HS-27A (cell line): Measurements from ENCODE around the gene GPR17.

ENCODE experiments used
- DNase-seq: peaks from one replicate; pipeline ENCODE4 v3.0.0-alpha.2; 2012; ENCODE audit warnings: low read depth, missing footprints

The GPR17 gene

DNA sequence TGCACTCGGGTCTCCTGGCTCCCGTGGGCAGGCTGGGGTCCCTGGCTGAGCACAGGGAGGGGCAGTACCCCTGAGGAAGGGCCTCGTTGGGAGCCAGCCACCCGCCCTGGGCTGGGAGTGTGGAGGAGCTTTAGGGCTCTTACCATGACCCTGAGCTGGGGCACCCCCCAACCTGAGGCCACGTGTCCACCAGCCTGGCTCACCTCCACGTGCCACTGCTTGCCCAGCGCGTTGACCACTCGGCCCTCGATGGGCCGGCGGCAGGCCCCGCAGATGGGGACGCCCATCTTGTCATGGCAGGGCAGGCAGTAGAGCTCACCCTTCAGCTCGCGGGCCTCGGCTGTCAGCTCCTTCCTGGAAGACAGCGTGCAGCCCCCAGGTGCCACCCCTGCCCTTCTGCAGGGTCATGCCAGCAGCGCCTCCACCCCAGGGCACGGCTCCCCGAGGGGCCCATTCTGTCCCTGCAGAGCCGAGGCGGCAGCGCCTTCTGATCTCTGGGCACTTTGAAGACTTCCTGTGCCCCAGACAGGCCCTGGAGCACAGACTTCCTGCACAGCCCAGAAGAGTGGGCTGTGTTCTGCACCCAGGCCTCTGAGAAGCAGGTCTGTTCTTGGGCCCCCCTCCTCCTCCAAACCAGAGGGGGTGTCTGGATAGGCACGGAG is 4.0 kb upstream of the GPR17 start:
- no peak for DNase-seq

DNA sequence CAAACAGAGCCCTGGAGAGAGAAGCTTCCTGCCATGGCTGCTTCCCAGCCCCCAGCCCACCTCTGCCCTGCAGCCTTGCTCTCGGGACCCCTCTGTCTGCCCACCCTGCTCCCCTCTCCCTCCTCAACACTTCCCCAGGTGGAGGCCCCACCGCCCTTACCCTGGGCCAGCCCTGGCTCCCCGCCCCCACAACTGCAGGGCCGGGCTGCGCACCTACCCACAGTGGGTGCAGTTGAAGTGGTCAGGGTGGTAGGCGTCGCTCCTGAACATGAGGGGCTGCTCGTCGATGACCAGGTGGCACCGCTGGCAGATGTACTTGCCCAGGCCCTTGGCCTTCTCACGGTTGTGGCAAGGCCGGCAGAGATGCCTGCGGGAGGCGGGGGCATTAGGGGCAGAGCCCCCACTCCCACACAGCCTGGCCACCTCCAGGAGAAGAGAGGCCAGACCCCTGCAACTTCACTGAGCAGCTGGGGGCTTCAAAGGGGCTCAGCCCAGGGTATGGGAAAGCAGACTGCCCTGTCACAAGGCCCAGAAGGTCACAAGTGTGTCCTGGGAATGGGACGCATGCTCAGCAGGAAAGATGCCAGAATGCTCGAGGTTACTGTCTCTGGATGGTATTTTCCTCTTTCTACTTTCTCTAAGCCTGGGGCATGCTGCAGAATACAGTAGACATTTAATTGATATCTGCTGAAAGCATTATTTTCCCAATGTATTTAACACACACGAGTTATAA is 3.1 kb upstream of the GPR17 start:
- DNase-seq: no peak

DNA sequence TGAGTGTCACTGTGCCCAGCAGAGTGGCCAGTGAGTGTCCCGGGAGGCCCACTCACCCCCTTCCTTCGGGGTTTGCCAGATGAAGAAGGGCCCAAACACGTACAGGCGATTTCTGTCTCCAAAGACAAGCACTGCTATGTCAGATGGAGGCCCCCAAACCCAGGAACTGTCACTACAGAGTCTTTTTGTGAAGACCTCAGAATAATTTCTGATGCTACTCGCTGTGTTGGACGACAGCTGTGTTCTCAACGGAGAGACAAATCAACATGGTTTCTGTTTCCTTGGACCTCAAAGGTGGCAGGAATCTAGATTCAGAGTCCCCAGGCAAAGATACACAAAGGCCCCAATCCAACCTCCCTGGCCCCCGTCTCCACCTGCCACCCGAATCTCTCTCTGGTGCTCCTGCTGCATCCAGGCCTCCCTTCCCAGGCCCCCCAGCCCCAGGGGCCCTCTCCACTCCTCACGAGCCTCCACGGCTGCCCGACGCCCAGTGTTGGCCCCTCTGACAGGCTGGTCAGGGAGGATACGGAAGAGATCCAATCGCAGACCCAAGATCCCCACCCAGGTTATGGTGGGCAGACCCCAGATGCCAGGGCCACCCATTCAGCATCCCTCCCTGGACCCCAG is 2.4 kb upstream of the GPR17 start:
- DNase-seq: no peak

DNA sequence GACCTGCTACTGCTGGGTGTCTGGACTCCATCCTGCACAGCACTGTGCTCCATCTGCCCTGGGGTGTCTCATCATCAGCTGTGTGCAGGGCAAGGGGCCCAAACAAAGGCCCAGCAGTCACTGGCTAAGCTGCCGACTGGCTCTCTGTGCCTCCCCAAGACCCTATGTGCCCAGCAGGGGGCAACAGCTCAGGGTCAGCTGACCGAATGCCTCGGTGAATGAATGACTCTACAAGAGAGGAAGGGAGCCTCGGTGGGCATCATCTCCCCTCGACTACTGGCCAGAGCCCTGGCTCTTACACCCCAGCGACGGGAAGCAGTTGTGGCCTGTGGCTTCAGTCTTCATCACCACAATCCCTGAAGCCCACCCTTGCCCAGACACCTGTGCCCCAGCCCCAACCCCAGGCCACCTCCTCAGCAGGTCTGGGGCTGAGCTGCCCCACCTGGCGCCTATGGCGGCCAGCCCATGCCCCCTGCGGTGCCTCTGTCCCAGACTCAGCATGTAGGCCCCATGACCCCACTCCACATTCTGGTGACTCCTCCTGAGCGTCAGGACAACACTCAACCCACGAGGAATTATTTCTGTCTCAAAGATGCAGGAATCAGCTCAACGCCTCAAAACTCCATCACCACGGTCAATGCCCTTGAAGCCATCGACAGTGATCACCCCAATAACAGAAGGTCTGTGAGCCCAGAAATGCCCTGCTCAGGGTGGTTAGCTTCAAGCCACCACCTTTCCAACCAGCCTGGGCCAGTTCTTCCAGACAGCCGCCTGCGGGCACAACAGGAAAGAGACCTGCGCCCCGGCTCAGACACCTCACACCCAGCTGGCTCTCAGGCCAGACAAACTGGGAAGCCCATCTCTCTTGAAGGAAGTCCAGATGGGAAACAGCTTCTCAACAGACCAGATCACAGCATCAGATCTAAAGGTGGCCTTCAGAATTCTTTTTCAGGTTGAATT is 1.6 kb upstream of the GPR17 start:
- no peak for DNase-seq

DNA sequence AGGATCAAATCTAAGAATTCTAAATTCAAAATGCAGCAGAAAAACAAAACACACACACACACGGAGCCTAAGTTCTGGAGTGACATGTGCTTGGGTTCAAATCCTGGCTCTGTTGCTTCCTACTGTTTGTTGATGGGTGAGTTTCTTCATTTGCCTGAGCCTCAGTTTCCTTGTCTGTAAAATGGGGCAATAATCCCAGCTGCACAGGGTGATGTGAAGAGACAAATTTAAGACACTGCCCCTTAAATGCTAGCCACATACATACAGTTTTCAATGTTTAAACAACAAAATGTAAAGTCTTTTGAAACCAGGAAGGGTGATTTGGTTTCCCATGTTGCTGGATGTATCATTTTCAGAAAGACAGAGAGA is 943 bp upstream of the GPR17 start:
- DNase-seq: no peak

DNA sequence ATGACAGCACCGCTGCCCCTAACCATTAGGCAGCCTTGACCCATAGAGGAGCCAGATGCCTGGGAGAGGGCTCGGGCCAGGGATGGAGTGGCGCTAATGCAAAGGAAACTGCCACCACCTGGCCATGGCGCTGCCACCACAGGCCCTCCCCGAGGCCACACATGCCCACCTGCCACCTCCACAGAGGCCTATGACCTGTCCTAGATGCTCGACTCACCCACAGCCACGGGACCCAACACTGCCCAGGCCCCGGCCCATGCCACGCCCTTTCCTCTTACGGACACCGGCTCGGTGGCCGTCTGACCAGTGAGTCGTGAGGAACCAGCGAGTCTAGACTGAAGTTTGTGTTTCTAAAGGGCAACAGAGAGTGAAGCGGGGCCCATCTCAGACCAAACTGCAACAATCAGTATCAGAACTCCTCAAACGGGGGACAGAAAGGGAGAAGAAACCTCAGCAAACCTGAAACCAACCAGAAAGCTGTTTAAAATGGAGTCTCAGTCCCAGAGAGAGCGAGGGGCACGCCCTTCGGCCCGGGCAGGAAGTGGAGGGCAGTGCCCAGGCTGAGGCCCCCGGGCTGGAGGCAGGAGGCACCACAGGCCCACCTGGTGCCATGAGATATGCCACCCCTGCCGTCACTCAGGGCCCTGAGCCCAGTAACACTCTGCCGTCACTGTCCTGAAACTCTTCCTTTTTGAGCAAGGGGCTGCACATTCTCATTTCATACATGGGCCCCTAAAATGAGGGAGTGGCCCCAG is 711 bp downstream of the GPR17 start:
- DNase-seq: no peak

DNA sequence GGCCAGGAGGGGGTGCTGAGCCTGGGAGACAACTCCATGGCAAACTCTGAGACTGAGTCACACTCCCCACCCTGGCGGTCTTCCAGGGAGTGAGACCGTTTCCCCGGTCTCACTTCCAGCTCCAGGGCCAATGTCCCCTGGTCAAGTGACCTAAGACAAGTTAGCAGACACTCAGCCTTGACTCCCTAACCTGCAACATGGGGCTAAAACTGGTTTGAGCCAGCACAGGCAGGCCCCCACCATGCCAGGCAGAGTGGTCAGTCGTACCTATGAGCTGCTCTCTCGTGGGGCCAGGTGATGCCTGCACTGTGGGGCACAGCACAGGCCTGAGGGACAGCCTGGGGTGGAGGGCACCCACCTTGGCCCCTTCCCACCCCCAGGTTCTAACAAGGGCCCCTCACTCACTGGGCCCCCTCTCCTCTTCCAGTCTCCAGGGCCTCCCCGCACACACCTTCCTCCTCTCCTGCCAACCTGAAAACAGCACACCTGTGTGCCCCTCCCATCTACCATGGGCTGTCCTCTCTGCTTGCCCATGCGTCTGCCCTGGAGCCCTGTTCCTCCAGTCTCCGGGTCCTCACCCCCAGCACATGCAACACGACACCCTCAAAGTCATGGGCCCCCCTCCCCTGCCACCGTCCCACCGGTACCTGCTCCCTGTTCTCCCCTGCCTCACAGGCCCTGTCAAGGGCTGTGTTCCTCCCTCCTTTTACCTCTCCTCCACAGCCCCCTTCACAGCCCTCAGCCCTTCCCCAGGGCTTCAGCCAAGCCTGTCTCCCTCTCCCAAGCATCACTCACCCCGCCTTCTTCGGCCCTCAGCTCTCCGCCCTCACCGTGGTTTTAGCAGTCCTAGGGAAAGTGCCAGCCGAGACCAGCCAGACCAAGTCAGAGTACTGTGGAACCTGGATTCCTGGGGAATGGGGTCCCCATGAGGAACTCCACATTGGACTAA is 1.6 kb downstream of the GPR17 start:
- DNase-seq: peak; percentile 94

DNA sequence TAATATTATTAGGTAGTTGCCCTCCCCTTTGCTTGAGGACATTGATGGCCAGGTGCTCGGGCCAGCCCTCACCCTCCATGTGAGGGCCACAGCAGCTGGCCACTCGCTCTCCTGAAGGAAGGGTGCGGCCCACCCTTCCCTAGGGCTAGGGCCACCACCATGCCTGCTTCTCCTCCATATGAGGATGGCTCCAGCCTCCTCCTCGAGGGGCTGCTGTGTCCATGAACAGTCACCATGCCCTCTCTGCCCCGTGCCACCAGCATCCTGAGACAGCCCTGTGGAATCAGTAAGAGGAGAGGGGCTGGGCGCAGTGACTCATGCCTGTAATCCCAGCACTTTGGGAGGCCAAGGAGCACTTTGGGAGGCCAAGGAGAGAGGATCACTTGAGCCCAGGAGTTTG is 2.4 kb downstream of the GPR17 start:
- DNase-seq: no peak

DNA sequence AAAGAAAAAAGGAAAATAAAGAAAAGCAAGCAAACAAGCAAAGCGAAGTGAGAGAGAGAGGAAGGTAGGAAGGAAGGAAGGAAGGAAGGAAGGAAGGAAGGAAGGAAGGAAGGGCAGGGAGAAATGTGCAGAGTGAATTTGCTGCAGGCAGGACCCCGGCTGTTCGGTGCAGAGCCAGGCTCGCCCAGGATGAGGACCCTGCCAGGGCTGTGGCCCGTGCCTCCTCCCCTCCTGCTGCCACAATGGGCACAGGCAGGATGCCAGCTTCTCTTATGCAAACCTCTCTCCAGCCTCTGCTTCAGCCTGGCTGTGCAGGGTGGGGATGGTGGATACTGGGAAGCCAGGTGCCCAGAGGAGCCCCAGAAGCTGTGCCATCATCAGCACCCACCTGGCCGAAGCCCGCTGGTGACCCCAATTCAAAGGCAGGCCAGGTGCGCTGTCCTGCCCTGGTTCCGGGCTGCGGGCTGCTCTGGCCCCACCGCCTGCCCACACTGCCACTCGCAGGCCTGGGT is 3.2 kb downstream of the GPR17 start:
- no peak for DNase-seq

DNA sequence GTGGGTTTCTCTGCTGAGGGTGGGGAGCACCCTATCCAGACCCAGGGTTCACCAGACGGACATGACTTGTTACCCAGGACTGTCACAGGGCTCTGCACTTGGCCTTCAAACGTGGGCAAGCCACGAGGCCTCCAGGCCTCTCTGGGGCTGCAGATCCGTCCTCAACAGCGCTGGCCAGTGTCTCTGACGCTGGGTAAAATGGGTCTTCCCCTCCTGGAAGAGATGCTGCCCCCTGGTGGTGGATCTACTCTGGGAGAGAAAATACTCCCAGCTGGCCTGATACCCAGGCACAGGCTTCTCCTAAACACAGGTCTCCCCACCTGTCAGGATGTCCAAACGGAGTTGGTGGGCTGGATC is 3.7 kb downstream of the GPR17 start:
- peak; percentile 82 for DNase-seq

DNA sequence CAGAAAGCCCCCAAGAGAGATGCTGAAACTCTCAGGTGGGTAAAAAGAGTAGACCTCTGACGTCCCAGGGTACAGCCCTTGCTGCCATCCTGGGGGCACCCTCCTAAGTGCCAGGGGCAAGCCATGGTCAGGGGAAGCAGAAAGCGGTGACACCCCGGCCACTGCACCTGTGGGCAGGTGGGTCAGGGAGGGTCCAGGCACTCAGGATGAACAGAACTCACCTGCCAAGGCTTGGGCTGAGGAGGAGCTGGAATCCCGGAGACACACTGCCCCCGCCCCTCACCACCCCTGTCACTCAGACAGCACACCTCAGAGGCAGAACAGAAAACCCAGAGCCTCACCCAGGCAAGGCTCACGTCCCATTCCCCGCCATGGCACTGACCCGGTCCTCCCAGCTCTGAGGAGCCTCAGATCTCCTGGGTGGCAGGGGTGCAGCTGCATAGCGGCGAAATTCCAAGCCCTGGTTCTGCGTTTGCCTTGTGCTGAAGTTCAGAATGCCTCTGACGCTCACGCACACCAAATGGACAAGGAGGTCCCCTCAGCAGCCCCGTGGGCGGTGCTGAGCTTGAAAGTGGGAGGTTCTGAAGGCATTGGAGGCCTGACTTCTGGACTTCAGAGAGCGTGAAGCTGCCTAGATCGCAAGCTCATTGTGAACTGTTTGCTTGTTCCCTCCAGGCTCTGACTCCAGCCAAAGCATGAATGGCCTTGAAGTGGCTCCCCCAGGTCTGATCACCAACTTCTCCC is 4.3 kb downstream of the GPR17 start:
- no peak for DNase-seq

DNA sequence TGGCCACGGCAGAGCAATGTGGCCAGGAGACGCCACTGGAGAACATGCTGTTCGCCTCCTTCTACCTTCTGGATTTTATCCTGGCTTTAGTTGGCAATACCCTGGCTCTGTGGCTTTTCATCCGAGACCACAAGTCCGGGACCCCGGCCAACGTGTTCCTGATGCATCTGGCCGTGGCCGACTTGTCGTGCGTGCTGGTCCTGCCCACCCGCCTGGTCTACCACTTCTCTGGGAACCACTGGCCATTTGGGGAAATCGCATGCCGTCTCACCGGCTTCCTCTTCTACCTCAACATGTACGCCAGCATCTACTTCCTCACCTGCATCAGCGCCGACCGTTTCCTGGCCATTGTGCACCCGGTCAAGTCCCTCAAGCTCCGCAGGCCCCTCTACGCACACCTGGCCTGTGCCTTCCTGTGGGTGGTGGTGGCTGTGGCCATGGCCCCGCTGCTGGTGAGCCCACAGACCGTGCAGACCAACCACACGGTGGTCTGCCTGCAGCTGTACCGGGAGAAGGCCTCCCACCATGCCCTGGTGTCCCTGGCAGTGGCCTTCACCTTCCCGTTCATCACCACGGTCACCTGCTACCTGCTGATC is 4.9 kb downstream of the GPR17 start:
- no peak for DNase-seq

DNA sequence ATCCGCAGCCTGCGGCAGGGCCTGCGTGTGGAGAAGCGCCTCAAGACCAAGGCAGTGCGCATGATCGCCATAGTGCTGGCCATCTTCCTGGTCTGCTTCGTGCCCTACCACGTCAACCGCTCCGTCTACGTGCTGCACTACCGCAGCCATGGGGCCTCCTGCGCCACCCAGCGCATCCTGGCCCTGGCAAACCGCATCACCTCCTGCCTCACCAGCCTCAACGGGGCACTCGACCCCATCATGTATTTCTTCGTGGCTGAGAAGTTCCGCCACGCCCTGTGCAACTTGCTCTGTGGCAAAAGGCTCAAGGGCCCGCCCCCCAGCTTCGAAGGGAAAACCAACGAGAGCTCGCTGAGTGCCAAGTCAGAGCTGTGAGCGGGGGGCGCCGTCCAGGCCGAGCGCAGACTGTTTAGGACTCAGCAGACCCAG is 5.4 kb downstream of the GPR17 start:
- no peak for DNase-seq

DNA sequence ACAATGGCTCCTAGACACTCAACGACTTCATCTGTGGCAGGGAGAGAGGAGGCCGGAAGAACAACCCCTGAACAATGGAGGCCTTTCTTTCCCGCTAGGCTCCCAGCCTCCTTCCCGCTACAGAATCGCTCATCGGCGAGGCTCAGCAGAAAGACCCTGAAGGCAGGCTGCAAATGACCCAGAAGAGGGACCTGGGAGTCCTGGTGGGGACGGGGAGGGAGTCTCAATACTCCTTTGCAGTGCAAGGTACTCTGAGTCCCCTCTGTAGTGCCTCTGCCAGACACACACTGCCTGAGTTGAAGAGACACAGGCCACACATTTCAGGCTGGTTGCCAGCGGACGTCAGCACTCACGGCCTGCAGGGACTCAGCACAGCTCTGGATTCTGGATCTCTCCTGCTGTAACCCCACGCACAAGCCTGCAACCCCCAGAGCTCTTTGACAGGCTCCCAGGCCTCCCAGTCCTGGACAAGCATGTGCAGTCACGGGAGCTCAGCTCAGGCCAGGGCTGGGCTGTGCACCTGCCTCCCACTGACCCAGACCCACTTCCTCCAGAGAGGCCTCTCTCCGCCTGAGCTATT is 6.1 kb downstream of the GPR17 start:
- no peak for DNase-seq

DNA sequence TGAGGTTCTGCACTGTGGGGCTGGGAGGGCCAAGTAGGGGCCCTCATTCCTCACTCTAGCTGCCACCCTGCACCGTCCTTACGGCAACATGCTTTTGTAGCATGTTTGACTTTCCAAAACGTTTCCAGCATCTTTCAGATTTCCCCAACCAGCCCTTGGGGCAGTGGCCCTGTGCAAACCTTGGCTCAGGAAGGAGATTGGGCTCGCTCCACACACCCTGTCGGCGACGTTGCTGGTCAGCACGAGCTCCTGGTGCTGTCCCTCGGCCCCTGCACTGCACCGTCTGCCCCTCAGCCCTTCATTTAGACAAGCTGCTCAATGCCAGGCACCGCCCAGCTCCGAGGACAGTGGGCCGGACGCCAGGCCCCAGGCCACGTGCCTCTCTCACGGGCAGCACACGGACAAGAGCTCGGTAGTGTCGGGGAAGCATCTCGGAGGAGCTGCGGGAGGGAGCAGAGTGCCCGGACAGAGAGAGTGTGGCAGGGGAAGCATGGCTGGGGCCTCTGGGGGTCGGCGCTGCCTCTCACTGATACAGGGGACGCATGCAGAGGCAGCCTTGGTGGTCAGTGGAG is 6.9 kb downstream of the GPR17 start:
- DNase-seq: no peak

DNA sequence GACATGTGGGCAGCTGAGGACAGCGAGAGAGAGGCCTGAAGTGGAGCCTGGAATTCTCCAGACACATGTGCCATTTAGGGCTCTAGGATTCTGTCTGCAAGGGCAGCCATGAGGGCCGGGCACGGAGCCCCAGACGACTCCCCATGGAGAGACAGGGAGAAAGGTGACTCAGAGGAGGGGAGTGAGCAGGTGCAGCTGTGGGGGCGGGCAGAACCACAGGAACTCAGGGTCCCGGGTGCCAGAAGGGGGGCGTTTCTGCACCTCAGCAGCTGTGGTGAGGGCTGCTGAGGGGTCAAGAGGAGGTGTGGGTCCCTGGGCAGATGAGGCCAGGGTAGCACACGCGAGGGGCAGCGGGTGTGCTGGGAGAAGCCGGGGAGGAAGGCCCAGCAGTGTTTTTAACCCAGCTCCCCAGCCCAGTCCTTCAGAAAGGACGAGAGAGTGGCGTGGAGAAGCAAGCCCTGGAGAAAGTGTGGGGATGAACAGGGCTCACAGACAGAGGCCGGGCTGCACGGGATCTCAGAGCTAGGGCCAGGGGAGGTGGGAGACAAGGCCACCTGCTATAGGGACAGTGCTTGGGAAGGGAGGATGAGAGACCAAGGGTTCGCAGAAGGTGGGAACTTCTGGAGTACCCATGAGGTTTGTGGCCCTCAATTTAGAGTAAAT is 7.6 kb downstream of the GPR17 start:
- DNase-seq: no peak

DNA sequence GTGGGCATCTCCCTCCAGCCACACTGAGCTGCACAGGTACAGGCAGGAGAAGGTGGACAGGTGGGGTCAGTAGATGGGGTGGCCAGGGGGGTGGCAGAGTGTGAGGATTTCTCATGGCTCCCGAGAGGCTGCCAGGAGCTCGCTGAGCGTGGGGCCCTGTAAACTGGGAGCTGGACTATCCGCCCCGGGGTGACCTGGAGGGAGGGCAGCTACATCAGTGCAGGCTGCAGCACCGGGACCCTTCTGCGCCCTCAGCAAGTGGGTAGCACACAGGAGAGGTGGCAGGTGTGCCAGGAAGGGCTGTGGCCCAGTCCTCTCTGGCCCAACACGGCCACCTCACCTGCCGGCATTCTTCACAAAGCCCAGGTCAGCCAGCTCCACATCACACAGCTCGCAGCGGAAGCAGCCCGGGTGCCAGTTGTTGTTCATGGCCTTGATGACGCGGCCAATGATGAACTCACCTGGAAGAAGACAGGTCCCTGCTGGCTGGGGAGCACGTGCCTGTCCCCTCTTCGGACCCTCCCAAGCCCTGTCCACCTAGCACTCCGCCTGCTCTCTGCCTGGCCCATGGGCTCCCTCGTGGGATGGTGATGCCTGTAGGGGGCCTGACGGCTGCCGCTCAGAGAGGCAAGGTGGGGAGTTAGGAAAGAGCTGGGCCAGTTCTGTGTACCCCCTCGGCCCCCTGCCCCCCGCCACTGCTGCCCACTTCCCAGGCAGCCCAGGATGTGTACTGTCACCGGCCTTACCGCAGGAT is 8.3 kb downstream of the GPR17 start:
- DNase-seq: no peak
